ENCODE data around the gene RAB8A.
"Not testable (repeated sequence)": the region's sequence is repeated elsewhere in the genome, so short reads cannot be mapped to it uniquely, and the experiment has no call there.

RAB8A gene

DNA sequence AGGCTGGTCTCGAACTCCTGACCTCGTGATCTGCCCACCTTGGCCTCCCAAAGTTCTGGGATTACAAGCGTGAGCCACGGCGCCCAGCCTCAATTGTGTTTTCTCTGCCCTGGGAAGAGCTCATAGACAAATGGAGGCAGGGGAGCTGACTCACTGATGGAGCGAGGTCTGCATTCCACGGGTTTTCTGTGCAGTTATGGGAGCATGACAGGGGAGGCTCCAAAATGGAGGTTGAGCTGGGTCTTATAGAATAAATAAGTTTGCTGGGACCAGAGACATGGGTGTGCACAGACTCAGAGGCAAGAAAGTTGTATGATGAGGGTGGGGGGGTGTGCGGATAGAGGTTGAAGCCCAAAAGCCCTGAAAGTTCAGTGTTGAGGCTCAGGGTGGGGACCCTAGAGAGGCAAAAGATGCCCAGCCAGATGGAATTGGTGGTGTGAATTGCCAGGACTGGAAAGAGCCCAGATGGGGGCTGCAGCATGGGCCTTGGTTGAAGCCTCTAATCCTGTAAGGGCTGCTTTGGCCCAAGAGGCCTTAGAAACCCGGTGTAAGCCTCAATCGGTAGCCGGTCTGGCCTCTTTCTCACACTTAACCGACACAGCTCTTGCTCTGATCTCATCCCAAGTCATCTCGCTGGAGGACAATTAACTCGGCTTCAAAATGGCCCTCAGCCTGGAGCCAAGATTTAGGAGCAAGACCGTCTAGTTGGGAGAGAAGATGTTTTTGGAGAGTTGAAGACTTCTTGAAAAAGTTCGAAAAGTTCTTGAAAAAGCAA lies 33.5 kb upstream of the RAB8A start:
- FAIRE-seq (no peak), DNase-seq (ENCODE audit: low spot score) (peak; percentile 69)

DNA sequence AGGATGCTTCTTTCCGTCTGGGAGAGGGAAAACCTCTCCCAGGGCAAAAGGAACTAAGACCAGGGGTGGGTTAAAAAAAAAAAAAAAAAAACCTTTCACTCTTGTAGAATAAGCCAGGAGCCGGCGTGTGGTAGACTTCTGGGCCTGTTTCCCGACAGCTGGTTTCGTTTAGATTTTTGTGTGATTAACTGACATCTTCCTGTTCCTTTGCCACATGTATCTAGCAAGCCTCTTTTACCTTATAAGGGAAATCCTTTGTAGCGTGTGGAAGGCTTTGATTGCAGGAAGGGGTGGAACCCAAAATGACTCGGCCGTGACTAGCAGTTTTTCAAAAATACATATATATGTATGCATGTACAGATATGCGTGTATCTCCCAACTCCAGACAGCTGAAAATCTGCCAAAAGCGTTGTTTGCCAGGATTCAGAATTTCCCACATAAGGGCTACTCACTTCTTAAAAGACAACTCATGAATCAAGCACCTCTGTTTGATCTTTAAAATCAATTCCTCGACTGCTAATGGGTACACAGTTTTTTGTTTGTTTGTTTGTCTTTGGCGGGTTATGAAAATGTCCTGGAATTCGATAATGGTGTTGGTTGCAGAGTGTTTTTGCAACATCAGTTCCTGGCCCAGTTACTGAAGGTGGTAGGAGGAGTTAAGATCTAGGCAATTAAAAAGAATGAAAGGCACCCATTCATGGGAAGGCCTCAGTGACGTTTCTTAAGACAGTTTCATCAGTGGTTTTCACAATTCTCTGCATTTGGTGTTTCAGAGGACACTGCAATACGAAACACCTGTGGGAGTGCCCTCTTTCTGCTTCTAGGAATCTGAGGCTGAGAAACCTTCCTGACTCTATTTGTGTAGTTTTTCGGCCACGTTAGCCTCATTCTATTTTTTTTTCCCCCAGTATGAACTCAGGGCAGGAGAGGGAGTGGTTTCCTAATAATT lies 32.7 kb upstream of the RAB8A start:
- peak; percentile 86 for FAIRE-seq
- peak; percentile 96 for DNase-seq (ENCODE audit: low spot score)

DNA sequence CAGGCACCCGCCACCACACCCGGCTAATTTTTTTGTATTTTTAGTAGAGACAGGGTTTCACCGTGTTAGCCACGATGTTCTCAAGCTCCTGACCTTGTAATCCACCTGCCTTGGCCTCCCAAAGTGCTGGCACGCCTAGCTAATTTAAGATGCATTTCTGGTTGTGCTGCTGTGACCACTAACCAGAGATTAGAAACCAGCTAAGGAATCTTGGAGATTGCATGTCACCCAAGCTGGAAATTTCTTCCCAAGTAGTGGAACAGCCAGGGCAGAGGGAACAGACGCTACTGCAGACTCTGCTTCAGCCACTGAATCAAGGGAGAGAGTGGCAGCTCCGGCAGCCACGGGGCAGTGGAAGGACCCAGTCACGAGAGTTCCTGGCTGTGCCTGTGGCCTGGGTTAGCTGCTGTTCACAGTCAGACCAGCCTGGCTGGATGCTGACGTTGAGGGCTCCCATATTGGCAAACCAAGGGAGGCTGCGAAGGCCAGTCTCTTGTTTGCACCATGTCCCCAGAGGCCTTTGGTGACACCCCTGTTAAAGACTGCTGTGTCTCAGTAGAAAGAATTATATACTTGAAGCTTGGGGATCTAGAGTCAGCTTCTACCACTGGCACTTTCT lies 27.5 kb upstream of the RAB8A start:
- FAIRE-seq (no peak), DNase-seq (ENCODE audit: low spot score) (no peak)

DNA sequence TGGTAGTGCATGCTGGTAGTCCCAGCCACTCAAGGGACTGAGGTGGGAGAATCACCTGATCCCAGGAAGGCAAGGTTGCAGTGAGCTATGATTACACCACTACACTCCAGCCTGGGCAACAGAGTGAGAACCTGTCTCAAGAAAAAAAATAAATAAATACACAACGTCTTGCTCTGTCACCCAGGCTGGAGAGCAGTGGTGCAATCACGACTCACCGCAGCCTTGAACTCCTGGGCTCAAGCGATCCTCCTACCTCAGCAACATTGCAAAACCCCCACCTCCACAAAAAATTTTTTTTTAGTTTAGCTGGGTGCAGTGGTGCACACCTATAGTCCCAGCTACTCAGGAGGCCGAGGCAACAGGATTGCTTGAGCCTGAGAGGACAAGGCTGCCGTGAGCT lies 26.6 kb upstream of the RAB8A start:
- FAIRE-seq, result no peak
- DNase-seq (ENCODE audit: low spot score), result peak; percentile 24

DNA sequence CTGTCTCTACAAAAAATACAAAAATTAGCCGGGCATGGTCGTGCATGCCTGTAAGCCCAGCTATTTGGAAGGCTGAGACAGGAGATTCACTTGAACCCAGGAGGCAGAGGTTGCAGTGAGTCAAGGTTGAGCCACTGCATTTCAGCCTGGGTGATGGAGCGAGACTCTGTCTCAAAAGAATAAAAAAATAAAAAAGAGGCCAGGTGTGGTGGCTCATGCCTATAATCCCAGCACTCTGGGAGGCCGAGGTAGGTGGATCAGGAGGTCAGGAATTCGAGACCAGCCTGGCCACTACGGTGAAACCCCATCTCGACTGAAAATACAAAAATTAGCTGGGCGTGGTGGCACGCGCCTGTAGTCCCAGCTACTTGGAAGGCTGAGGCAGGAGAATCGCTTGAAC lies 24.3 kb upstream of the RAB8A start:
- FAIRE-seq; DNase-seq (ENCODE audit: low spot score): not testable (repeated sequence)

DNA sequence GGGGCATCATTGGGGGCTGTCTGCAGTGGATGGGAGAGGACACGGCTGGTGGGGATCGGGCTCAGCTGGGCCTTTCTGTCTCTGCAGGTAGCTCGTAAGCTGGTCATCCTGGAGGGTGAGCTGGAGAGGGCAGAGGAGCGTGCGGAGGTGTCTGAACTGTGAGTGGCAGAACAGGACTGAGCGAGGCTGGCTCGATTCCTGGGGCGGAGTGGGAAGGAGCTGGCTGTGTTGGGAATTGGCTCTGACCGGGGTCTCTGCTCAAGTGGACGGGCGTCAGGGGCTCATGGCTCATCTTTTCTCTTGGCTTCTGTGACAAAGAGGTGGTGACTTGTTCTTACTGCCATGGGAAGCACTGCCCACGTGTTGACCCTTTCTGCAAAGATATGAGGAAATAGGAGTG lies 23.7 kb upstream of the RAB8A start:
- FAIRE-seq (no peak), DNase-seq (ENCODE audit: low spot score) (no peak)

DNA sequence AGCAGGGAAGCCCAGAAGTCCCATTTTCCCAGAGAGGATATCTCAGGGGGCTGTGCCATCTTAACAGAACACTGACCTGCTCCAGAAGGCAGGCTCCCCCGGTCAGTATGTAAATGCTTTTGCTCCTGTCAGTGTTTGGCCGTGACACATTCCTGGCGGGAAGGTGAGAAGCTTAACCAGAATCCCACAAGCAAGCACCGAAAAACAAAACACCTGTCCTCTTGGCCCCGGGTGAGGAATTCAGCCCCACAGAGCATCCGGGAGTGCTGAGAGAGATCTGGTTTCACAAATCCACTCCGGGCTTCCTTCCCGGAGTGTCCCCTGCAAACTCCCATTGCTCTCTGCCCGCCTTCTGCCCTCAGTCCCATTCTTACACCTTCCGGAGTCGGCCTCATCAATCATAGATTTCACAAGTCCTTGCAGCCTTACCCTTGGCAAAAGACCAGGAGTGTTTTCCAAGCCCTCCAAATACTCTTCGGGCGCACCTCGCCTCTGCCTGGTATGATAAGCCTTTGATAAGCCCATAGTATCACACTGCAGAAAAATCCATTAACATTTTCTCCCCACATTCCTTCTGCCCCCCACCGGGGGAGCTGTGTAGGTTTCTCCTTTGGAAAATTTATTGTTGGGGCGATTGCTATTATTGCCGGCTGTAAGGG lies 23.2 kb upstream of the RAB8A start:
- DNase-seq (ENCODE audit: low spot score) (no peak), FAIRE-seq (no peak)

DNA sequence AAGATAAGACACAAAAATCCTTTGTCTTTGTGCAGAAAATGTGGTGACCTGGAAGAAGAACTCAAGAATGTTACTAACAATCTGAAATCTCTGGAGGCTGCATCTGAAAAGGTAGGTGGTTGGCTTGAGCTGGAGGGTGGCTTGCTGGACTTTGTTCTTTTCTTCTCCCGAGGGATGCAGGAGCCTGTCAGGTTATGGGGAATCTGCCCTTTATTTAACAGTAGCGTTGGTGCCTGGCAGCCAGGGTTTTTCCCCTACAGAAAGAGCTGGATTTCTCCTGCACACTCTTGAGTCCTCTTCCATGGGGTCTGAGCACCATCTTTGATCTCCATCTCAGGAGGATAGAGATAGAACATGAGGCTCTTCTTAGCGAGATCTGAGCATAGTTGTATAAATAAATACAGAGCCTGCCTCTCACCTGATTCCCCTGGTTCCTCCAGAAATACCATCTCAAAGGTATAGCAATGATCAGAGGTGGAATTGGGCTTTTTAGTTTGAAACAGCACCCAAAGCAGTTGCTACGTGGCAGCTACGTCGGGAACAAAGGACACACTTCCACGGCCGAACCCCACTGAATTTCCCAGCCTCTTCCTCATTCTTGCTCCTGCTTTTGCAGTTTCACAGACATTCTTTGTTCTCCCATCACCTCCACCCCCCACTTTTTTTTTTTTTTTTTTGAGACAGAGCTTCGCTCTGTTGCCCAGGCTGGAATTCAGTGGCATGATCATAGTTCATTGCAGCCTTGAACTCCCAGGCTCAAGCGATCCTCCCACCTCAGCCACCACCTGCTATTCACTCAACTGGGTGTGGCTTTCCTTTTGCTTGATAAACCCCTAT lies 22.5 kb upstream of the RAB8A start:
- DNase-seq (ENCODE audit: low spot score) (no peak), FAIRE-seq (no peak)

DNA sequence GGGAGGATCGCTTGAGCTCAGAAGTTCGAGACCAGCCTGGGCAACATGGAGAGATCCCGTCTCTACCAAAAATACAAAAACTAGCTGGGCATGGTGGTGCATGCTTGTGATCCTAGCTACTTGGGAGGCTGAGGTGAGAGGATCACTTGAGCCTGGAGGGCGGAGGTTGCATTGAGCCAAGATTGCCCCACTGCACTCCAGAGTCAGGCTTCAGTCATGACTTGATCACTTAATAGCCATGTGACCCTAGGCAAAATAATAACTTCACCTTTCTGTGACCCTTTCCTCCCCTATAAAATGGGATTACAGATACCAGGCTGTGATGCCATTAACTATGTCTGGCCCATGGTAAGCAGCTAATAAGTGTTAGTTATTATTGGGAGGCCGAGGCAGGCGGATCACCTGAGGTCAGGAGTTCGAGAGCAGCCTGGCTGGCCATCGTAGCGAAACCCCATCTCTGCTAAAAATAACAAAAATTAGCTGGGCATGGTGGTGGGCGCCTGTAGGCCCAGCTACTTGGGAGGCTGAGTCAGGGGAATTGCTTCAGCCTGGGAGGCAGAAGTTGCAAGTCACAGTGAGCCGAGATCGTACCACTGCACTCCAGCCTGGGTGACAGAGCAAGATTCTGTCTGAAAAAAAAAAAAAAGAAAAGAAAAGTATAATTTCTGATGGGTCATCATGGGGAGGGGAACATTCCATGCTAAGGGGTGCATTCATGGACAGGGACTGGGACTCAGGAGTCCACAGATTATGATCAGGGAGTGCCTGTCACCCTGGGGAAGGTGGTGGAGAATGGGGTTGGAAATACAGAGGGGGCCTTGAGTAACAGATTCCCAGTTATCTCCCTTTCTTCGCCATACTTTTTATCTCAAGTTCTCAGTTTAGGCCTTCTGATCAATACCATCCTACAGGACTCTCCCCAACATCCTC lies 19.9 kb upstream of the RAB8A start:
- DNase-seq (ENCODE audit: low spot score), result no peak
- FAIRE-seq, result no peak

DNA sequence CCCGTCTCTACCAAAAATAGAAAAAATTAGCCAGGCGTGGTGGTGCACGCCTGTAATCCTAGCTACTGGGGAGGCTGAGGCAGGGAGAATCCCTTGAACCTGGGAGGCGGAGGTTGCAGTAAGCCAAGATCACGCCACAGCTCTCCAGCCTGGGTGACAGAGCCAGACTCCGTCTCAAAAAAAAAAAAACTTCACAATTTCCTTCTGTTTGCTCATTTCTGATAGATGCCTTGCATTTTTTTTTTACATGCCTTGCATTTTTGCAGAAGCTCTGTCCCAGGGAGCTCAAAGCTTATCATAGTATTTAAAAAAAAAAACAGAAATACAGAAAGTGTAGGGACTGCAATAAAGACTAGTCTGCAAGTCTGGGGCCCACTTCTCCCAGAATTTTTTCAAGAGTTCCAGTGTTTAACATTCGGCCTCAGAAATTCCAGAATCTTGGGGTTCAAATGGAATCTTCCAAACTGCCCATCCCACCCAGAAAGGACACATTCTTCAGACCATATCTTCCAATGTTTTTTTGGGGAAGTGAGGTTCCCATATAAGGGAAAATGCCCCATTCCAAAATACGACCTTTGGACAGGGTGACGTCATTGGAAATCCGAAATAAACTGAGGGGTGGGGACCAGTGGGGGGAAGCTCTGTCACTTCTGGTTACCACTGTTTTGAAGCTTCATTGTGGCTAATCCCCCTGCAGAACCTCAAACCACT lies 17.2 kb upstream of the RAB8A start:
- FAIRE-seq (no peak), DNase-seq (ENCODE audit: low spot score) (no peak)

DNA sequence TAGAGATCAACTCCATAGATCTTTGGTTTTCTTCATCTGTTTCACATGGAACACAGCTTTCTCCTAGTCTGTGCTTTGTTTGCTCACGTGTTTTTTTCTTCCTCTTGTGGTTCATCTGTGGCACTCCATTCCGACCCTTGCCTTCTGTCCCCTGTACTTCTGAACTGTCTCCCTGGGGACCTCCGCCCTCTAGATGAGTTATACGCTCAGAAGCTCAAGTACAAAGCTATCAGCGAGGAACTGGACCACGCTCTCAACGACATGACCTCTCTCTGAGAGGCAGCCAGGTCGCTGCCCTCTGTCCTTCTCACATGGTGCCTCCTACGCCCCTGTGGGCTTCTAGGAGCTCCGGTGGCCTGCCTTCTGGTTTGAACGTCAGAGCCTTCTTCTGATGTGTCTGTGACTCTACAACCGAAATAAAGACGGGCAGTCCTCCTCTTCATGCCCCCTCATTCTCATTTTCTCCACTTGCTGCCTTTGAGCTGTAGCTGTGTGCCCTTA lies 16.6 kb upstream of the RAB8A start:
- FAIRE-seq, result no peak

DNA sequence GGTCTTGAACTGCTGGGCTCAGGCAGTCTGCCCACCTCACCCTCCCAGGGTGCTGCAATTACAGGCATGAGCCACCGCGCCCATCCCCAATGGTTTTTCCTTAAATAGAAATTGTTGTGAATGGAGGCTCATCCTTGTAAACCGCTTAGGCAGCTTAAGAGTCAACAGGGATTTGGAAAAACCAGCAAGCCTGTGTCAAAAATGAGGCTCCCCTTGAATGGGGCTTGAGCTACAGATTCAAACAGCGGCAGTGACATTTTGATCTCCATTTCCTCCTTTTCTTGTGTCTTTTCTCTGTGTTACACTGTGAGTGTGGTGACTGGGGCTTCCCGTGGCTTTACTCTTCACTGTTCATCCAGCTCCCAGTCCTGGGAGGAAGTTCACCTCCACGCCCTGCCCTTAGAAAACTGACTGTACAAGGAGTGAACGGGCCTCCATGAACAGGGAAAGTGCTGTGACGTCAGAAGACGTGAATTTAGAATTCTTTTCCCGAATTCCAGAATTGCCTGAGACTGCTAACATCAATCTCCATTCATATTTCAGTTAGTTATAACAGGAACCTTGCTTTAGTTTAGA lies 15.3 kb upstream of the RAB8A start:
- DNase-seq (ENCODE audit: low spot score) (no peak), FAIRE-seq (no peak)

More for the DNA sequence above, 16.6 kb upstream of the RAB8A start:
- no peak for DNase-seq (ENCODE audit: low spot score)

DNA sequence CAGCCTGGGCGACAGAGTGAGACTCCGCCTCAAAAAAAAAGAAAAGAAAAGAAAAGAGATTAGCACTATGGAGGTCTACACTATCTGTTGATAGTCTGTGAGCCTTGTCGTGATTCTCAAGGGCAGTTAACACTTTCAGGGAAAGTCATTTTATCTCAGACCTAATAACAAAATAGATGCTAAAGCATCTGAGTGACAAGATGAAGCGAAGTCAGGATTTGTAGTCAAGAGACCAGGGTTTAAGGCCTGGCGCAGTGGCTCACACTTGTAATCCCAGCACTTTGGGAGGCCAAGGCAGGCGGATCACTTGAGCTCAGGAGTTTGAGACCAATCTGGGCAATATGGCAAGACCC lies 13.3 kb upstream of the RAB8A start:
- FAIRE-seq (no peak), DNase-seq (ENCODE audit: low spot score) (no peak)

DNA sequence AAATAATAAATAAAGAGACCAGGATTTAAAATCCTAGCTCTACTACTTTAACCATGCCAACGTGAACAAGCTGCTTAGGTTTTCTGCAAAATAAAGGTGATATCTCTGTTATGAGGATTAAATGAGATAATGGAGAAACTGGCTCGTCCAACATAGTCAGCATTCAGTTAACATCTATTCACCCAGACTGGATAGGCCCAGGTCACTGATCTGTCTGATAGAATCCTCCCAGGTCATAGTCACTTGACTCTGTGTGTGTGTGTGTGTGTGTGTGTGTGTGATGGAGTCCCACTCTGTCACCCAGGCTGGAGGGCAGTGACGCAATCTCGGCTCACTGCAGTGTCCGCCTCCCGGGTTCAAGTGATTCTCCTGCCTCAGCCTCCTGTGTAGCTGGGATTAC lies 12.9 kb upstream of the RAB8A start:
- FAIRE-seq, result no peak

DNA sequence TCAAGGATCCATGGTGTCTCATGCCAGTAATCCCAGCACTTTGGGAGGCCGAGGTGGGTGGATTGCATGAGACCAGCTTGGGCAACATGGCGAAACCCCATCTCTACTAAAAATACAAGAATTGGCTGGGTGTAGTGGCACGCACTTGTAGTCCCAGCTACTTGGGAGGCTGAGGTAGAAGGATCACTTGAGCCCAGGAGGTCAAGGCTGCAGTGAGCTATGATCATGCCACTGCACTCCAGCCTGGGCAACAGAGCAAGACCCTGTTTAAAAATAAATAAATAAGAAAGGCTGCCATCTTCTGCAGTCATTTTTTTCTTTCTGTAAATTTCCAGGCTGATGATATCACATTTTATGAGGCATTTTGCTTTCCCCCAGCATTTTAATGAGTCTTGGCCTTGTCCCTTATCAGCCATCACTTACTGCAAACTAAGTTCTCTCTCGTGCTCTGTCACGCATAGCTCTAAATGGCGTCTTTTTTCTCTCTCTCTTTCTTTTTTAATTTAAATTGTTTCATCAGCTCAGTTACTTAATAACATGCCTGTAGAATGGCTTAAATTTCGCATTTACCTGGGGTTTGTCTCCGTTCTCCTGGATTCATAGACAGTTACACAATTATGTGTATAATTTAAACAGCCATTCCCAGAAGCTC lies 12.2 kb upstream of the RAB8A start:
- not testable (repeated sequence) for DNase-seq (ENCODE audit: low spot score); FAIRE-seq

More for the DNA sequence above, 12.9 kb upstream of the RAB8A start:
- no peak for DNase-seq (ENCODE audit: low spot score)

DNA sequence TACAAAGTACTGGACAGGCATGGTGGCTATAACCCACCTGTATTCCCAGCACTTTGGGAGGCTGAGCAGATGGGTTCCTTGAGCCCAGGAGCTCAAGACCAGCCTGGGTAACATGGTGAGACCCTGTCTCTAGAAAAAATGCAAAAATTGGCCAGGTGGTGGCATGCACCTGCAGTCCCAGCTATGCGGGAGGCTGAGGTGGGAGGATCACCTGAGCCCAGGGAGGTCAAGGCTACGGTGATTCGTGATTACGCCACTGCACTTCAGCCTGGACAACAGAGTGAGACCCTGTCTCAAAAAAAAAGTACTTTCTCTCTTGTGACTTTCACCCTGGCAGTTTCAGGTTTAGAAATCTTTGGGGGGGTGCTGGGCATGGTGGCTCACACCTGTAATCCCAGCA lies 11.2 kb upstream of the RAB8A start:
- FAIRE-seq (no peak), DNase-seq (ENCODE audit: low spot score) (no peak)

DNA sequence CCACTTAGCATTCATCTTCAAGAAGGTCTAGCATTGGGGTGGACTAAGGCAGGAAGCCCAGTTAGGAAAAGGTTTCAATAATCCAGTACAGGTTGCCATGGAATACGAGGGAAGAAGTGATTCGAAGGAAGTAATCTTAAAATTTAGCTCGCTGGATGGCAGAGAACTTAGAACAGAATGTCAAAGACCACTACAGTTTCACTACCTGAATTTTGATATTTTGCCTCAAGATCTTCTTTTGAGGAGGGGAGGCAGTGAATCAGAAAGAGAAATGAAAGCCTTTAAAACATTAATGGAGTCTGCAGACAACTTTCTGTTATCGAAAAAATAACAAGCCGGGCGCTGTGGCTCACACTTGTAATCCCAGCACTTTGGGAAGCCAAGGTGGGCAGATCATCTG lies 7.0 kb upstream of the RAB8A start:
- FAIRE-seq, result no peak
- DNase-seq (ENCODE audit: low spot score), result no peak

DNA sequence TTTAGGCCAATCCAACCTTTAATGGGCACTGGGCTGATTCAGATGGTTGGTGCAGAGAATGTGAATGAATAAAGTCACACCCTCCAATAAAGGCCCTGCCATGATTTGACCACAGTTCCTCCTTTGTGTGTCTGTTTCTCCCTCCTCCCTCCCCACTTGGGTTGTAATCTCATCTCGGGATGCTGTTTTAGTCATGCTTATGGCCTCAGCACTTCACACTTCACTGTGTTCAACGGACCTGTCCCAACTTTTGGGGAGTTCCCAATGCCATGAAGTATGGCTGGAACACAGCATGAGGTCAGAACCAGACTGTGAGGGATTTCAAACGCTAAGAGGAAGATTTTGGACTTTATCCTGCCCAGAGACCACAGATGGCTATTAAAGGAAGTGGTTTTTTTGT lies 5.6 kb upstream of the RAB8A start:
- peak; percentile 44 for FAIRE-seq

More for the DNA sequence above, 5.6 kb upstream of the RAB8A start:
- peak; percentile 75 for DNase-seq (ENCODE audit: low spot score)

All from RCC 7860 (cell line).